Subcutaneous abdominal adipose tissue (tissue), 5 donors: Measurements from ENCODE around the gene SLC25A52.
A peak's percentile ranks its signal among the peaks of the same experiment; 100 is the strongest.
"Not testable (repeated sequence)": the region's sequence is repeated elsewhere in the genome, so short reads cannot be mapped to it uniquely, and the experiment has no call there.

Experiments
- H3K27ac ChIP-seq: one replicate; pipeline ENCODE4 v1.7.0; 2013; ENCODE audit warnings: low read depth, mild to moderate bottlenecking, inconsistent platforms, low read length, moderate library complexity
- H3K27me3 ChIP-seq, 5 donors: one replicate each; pipeline ENCODE4 v1.7.0; 2013; ENCODE audit warnings: low read length in 5 of 5, inconsistent platforms in 1 of 5; ENCODE audit not compliant: control insufficient read depth in 5 of 5, insufficient read depth in 4 of 5
- H3K36me3 ChIP-seq, 5 donors: one replicate each; pipeline ENCODE4 v1.7.0; 2013; ENCODE audit warnings: low read length in 5 of 5; ENCODE audit not compliant: control insufficient read depth in 5 of 5, insufficient read depth in 5 of 5
- H3K4me1 ChIP-seq, 5 donors: one replicate each; pipeline ENCODE4 v1.7.0; 2013; ENCODE audit warnings: low read length in 5 of 5, mild to moderate bottlenecking in 3 of 5, moderate library complexity in 1 of 5; ENCODE audit not compliant: control insufficient read depth in 5 of 5, insufficient read depth in 5 of 5
- H3K4me3 ChIP-seq, 5 donors: one replicate each; pipeline ENCODE4 v1.7.0; 2013; ENCODE audit warnings: low read length in 5 of 5, low read depth in 1 of 5
- H3K9ac ChIP-seq, 5 donors: one replicate each; pipeline ENCODE4 v1.7.0; 2013; ENCODE audit warnings: low read length in 5 of 5, mild to moderate bottlenecking in 4 of 5, moderate library complexity in 3 of 5
- H3K9me3 ChIP-seq, 5 donors: one replicate each; pipeline ENCODE4 v1.7.0; 2013; ENCODE audit warnings: low read length in 5 of 5; ENCODE audit not compliant: control insufficient read depth in 5 of 5
- donor health status: healthy.
- donor health status: healthy.
- donor health status: healthy.
- donor health status: healthy.
- donor health status: healthy.

The SLC25A52 gene

GRCh38 chr18:31743600-31743999 is 17.1 kb downstream of the SLC25A52 start:
- not testable (repeated sequence) for H3K27me3 ChIP-seq, H3K4me1 ChIP-seq, H3K27ac ChIP-seq, H3K36me3 ChIP-seq, H3K9me3 ChIP-seq, H3K4me3 ChIP-seq, H3K9ac ChIP-seq

- Histone ChIP-seq H3K27me3 (no peaks in the 10 kb centered on the region), H3K9me3 (no peaks in the 10 kb centered on the region), H3K36me3 (no peaks in the 10 kb centered on the region), H3K9ac (no peak overlapping the region), H3K4me3 (no peak overlapping the region), H3K27ac (no peak overlapping the region), H3K4me1 (no peaks in the 10 kb centered on the region)
Observed at GRCh38 chr18:31741097-31741735, 19.5 kb downstream of the SLC25A52 start.

GRCh38 chr18:31740180-31740579 is 20.5 kb downstream of the SLC25A52 start:
- Histone ChIP-seq H3K9me3 (no peaks in the 10 kb centered on the region), H3K9ac (no peak overlapping the region), H3K27ac (no peak overlapping the region), H3K36me3 (no peaks in the 10 kb centered on the region), H3K4me3 (no peak overlapping the region), H3K4me1 (no peaks in the 10 kb centered on the region), H3K27me3 (no peaks in the 10 kb centered on the region)

GRCh38 chr18:31739651-31740050 is 21.0 kb downstream of the SLC25A52 start:
- no peaks in the 10 kb centered on the region for H3K4me1 ChIP-seq

GRCh38 chr18:31738460-31739407 is 21.9 kb downstream of the SLC25A52 start:
- Histone ChIP-seq H3K9me3 (no peaks in the 10 kb centered on the region), H3K27ac (no peak overlapping the region), H3K36me3 (no peaks in the 10 kb centered on the region), H3K27me3 (no peaks in the 10 kb centered on the region), H3K9ac (no peak overlapping the region), H3K4me1 (no peaks in the 10 kb centered on the region), H3K4me3 (no peak overlapping the region)

More at GRCh38 chr18:31739651-31740050, 21.0 kb downstream of the SLC25A52 start:
- Histone ChIP-seq H3K36me3 (no peaks in the 10 kb centered on the region), H3K27ac (no peak overlapping the region), H3K9me3 (no peaks in the 10 kb centered on the region), H3K4me3 (no peak overlapping the region), H3K27me3 (no peaks in the 10 kb centered on the region), H3K9ac (no peak overlapping the region)

- H3K9ac ChIP-seq: no peak overlapping the region
- H3K4me1 ChIP-seq: no peaks in the 10 kb centered on the region
- no peak overlapping the region for H3K4me3 ChIP-seq
- no peak overlapping the region for H3K27ac ChIP-seq
- no peaks in the 10 kb centered on the region for H3K9me3 ChIP-seq
- H3K27me3 ChIP-seq: no peaks in the 10 kb centered on the region
- H3K36me3 ChIP-seq: no peaks in the 10 kb centered on the region
Observed at GRCh38 chr18:31736630-31737029, 24.1 kb downstream of the SLC25A52 start.

- no peak overlapping the region for H3K9ac ChIP-seq
- H3K9me3 ChIP-seq: no peaks in the 10 kb centered on the region
- no peaks in the 10 kb centered on the region for H3K27me3 ChIP-seq
- no peak overlapping the region for H3K4me3 ChIP-seq
- H3K27ac ChIP-seq: no peak overlapping the region
- no peaks in the 10 kb centered on the region for H3K4me1 ChIP-seq
- no peaks in the 10 kb centered on the region for H3K36me3 ChIP-seq
Observed at GRCh38 chr18:31731628-31732027, 29.1 kb downstream of the SLC25A52 start.

GRCh38 chr18:31729196-31729595 is 31.5 kb downstream of the SLC25A52 start:
- H3K27ac ChIP-seq, H3K4me3 ChIP-seq, H3K9ac ChIP-seq, H3K27me3 ChIP-seq, H3K9me3 ChIP-seq, H3K36me3 ChIP-seq: not testable (repeated sequence)
- H3K4me1 ChIP-seq: peaks cover 0 to 11% (median 8%) of the 10 kb centered on the region in 5 donors

- Histone ChIP-seq H3K4me1 (peaks cover 0 to 30% (median 21%) of the 10 kb centered on the region in 5 donors), H3K27ac (peak overlapping the region; percentile 51), H3K4me3 (peak overlapping the region; percentile 70 to 76 (median 75)), H3K27me3 (no peaks in the 10 kb centered on the region), H3K9me3 (peaks cover 0 to 6% (median under 1%) of the 10 kb centered on the region in 5 donors), H3K36me3 (no peaks in the 10 kb centered on the region), H3K9ac (peak overlapping the region; percentile 60 to 87 (median 77))
Observed at GRCh38 chr18:31723990-31724711, 36.5 kb downstream of the SLC25A52 start.

GRCh38 chr18:31723639-31723989 is 37.1 kb downstream of the SLC25A52 start:
- Histone ChIP-seq H3K27me3 (no peaks in the 10 kb centered on the region), H3K36me3 (no peaks in the 10 kb centered on the region), H3K9ac (peak overlapping the region in 1 of 5 donors; percentile 18), H3K9me3 (peaks cover 0 to 7% (median 3%) of the 10 kb centered on the region in 5 donors), H3K27ac (peak overlapping the region; percentile 51), H3K4me1 (peaks cover 0 to 33% (median 21%) of the 10 kb centered on the region in 5 donors), H3K4me3 (peak overlapping the region; percentile 70 to 76 (median 75))
